MG63 (cell line): ENCODE results near the gene SHE. TPM values are rescaled to one million over a fixed set of nuclear protein-coding genes. Genes with fewer than 3 reads are reported as not detected.

Source experiments
- DNase-seq: peaks from one replicate; pipeline ENCODE4 v3.0.0-alpha.2; 2020
- H3K27me3 ChIP-seq: fragments of 250-450 bp; sonication (Bioruptor Pico); 2 replicates; pipeline ENCODE4 v1.5.1; 2020; ENCODE audit warnings: mild to moderate bottlenecking, moderate library complexity
- H3K36me3 ChIP-seq: fragments of 250-450 bp; sonication (Bioruptor Pico); 2 replicates; pipeline ENCODE4 v1.5.1; 2020; ENCODE audit warnings: mild to moderate bottlenecking, moderate library complexity
- H3K4me3 ChIP-seq: fragments of 250-450 bp; sonication (Bioruptor Pico); 2 replicates; pipeline ENCODE4 v1.5.1; 2020; ENCODE audit warnings: mild to moderate bottlenecking, moderate library complexity
- H3K9me3 ChIP-seq: fragments of 250-450 bp; sonication (Bioruptor Pico); 2 replicates; pipeline ENCODE4 v1.5.1; 2020; ENCODE audit warnings: mild to moderate bottlenecking, moderate library complexity
- total RNA-seq: library from RNA; depleted of rRNA; stranded (reverse); fragments of >200 nt; shearing (Covaris generic); gene quantifications from 2 replicates; pipeline ENCODE4 v1.2.3, GENCODE V29; 2014; ENCODE audit warnings: low replicate concordance

SHE gene
- total RNA-seq, 1 experiment from 2014 or later = not detected

DNA sequence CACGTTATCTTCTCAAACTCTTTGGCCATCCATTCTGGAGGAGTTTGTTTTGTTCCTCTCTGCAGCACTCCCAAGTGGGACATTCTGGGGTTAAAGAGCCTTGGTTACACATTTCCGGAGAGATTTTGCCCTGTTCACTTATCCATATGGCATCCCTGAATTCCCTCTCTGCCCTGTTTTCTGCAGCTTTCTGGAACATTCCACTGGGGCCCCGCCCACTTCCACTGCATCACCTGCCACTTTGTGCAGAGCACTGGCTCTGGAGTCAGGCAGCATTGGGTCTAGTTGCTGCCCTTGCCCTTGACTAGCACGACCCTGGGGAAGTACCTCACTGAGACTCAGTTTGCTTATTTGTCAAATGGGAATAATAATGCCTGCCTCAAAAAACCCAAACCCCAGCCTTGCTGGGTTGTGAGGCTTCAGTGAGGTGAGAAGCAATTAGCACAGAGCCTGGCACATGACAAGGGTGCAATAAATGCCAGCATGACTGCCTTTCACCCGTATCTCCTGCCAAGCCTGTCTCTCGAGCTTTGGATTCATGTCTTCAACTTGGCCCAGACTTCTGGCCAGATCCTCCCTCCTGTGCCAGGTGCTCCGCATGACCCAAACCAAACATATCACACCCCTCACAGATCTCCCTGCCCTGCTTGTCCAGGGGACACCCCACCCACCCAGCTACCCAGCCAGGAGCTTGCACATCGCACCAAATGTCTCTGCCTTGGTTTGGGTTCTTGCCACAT is 58.8 kb downstream of the SHE start:
- DNase-seq = no peak
- no peaks in the 10 kb centered on the region for H3K9me3 ChIP-seq

DNA sequence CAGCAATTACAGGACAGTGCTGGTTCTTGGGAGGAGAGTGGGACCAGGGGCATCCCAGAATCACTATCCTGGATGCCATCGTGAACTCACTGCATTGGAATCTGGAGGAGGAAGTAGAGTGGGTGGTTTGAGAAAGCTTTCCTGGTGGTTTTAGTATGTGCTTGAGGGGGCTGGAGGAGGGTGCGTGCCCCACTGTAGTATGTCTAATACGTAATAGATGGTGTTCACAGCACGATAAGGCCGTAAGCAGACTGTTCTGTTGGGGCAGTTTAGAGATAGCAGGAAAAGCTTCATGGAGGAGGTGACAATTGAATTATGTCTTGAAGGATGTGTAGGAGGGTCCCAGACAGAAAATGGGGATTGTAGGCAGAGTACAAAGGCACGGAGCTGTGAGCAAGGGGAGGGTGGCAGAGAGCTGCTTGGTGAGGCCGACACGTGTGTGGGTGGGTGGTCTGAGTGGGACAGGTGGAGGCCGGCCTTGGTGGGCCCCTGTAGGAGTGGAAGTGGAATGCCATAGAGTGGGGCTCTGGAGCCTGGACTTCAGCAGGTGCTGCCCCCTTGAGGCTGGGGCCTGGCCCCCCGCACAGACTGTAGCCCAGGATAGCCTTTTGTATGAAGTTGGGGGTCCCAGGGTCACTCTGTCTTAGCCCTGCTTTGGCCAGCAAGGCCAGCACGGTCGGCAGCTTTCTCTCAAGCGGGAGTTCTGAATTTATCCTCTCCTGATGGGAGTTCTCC is 60.0 kb downstream of the SHE start:
- Histone ChIP-seq H3K9me3 (no peaks in the 10 kb centered on the region), H3K27me3 (no peaks in the 10 kb centered on the region), H3K4me3 (no peak overlapping the region), H3K36me3 (no peaks in the 10 kb centered on the region; the same call in 1 of the 2 replicates)
- no peak for DNase-seq

More for the DNA sequence above, 58.8 kb downstream of the SHE start:
- no peaks in the 10 kb centered on the region for H3K27me3 ChIP-seq
- H3K4me3 ChIP-seq = no peak overlapping the region
- H3K36me3 ChIP-seq = no peaks in the 10 kb centered on the region; the same call in 1 of the 2 replicates

DNA sequence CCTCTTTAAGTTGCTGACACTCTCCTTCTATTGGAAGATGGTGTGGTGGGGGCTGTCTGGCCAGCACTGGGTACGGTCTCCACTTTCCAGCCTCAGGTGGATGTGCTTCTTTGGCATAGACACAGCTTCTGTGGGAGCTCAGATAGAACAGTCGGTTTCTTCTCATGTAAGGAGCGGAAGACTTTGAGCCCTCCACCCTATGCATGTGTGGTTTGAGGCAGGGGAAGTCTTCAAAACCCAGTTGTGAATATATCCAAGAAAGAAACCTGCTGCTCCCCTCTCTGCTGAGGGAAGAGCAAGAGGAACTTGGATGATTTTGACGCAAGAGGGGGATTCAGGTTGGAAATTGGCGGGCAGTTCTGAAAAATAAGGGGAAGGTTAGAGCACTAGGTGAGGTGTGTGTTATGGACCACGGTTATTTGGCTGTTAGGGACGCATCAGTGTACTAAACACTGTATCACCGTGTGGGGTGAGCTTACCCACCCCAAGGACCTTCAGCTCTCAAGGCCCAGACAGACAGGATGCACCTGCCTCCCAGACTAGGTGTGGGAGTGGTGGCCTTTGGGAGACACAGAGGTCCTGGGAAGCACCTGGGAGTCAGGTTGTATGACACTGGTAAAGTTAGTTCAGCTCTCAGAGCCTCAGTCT is 60.8 kb downstream of the SHE start:
- no peak overlapping the region for H3K4me3 ChIP-seq
- no peaks in the 10 kb centered on the region for H3K9me3 ChIP-seq
- no peaks in the 10 kb centered on the region; the same call in 1 of the 2 replicates for H3K36me3 ChIP-seq

DNA sequence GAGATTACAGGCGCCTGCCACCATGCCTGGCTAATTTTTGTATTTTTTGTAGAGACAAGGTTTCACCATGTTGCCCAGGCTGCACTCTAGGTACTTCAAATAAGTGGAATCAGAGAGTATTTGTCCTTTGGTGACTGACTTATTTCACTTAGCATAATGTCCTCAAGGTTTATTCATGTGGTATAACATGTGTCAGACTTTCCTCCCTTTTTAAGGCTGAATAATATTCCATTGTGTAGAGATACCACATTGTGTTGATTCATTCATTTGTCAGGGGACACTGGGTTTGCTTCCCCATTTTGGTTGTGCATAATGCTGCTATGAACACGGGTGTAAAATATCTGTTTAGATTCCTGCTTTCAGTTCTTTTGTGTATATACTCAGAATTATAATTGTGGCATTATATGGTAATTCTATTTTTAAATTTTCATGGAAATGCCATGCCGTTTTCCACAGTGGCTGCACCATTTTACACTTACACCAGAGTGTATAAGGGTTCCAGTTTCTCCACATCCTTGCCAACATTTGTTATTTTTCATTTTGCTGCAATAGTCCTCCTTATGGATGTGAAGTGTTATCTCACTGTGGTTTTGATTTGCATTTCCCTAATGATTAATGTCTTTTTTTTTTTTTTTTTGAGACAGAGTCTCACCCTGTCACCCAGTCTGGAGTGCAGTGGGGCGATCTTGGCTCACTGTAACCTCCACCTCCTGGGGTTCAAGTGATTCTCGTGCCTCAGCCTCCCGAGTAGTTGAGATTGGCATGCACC is 62.0 kb downstream of the SHE start:
- no peak for DNase-seq

More for the DNA sequence above, 60.8 kb downstream of the SHE start:
- no peaks in the 10 kb centered on the region for H3K27me3 ChIP-seq
- DNase-seq = no peak

DNA sequence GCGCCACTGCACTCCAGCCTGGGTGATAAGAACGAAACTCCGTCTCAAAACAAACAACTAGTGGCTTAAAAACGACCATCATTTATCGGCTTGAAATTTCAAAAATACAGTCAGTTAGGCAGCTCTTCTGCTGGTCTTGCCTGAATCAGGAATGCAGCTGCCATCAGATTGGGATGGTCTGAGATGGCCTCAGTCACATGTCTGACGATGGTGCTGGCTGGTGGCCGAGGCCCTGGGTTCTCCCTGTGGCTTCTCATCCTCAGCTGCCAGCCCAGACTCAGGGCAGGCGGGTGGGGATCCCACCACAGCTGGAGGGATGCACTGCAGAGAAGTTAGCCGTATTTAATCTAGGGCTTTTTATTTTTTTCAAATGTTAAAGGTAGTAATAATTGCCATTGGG is 65.8 kb downstream of the SHE start:
- no peak overlapping the region for H3K4me3 ChIP-seq
- H3K9me3 ChIP-seq = no peaks in the 10 kb centered on the region
- no peaks in the 10 kb centered on the region for H3K27me3 ChIP-seq
- DNase-seq = no peak
- H3K36me3 ChIP-seq = peaks cover 6% of the 10 kb centered on the region

More for the DNA sequence above, 62.0 kb downstream of the SHE start:
- Histone ChIP-seq H3K4me3 (no peak overlapping the region), H3K9me3 (no peaks in the 10 kb centered on the region), H3K36me3 (peaks cover 2% of the 10 kb centered on the region), H3K27me3 (no peaks in the 10 kb centered on the region)

DNA sequence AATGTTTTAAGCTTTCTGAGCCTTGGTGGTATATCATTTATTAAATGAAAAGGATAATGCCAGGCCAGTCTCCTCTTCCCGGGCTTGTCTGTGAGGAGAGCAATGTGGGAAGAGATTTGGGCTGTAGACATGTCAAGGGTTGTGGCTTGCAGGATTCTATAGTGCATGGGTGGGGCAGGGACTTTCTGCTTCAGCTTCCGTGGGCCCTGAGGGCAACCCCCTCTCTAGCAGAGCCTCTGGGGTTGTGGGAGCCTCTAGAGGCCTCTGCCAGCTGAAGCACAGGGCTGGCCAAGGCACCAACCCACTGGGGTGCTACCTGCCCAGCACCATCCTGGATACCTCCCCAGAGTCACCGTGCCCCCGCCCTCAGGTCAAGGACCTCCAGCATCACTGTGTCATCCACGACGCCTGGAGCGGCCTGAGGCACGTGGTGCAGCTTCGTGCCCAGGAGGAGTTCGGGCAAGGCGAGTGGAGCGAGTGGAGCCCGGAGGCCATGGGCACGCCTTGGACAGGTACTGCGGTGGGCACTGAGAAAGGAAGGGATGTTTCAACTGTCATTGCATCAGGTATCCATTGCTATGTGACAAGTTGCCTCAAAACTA is 66.5 kb downstream of the SHE start:
- H3K4me3 ChIP-seq = no peak overlapping the region
- no peaks in the 10 kb centered on the region for H3K27me3 ChIP-seq
- H3K9me3 ChIP-seq = no peaks in the 10 kb centered on the region
- no peak for DNase-seq
- peaks cover 6% of the 10 kb centered on the region for H3K36me3 ChIP-seq

DNA sequence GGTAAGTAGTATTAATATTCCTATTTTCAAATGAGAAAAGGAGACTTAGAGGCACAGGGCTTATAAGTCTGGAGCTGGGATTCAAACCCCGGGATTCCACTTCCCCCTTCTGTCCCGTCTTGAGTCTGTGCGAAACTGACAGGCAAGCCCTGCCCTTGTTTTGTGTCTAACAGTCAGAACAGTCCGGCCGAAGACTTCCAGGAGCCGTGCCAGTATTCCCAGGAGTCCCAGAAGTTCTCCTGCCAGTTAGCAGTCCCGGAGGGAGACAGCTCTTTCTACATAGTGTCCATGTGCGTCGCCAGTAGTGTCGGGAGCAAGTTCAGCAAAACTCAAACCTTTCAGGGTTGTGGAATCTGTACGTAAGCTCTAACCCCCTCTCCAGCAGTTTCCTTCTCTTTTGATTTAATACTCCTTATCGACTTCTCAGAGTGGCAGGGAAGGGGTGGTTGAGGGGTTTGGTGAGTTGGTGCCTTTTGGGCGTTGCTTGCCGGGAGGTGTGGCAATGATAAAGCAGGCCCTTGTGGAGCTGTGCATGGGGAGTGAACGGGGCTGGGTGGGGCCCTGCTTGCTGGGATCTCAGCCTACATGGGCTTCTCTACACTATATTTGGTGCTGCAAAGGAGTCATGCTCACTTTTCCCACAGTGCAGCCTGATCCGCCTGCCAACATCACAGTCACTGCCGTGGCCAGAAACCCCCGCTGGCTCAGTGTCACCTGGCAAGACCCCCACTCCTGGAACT is 67.7 kb downstream of the SHE start:
- Histone ChIP-seq H3K36me3 (peaks cover 10% of the 10 kb centered on the region), H3K4me3 (no peak overlapping the region)
- peak; percentile 73 for DNase-seq

DNA sequence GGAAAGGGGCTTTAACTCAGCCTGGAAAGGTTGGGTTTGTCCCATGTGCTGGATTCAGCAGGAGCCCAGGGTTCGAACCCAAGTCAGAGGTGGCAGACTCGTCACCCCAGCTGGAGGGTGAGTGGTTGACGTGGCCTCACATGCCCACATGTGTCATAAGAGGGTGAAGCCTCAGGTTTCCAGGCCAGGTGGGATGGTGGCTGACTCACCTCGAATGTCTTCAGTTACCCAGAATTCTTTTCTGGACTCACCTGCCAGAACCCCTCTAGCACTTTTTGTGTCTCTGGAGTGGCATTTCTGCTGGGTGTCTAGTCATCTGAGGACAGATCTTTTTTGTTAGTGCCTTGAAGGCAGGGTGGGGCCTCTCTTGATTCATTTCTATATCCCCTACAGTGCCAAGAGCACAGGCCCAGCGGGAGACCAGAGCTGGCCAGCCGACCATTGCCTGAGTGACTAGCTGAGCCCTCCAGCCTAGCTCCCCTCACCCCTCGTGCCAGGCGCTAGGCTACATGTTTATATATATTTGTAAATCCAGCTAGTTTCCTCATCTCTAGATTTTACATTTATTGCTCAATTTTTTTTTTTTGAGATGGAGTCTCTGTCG is 68.9 kb downstream of the SHE start:
- H3K36me3 ChIP-seq = peaks cover 10% of the 10 kb centered on the region
- no peaks in the 10 kb centered on the region for H3K9me3 ChIP-seq
- peak; percentile 94 for DNase-seq
- no peak overlapping the region for H3K4me3 ChIP-seq
- H3K27me3 ChIP-seq = no peaks in the 10 kb centered on the region

More for the DNA sequence above, 67.7 kb downstream of the SHE start:
- H3K27me3 ChIP-seq = no peaks in the 10 kb centered on the region
- no peaks in the 10 kb centered on the region for H3K9me3 ChIP-seq

DNA sequence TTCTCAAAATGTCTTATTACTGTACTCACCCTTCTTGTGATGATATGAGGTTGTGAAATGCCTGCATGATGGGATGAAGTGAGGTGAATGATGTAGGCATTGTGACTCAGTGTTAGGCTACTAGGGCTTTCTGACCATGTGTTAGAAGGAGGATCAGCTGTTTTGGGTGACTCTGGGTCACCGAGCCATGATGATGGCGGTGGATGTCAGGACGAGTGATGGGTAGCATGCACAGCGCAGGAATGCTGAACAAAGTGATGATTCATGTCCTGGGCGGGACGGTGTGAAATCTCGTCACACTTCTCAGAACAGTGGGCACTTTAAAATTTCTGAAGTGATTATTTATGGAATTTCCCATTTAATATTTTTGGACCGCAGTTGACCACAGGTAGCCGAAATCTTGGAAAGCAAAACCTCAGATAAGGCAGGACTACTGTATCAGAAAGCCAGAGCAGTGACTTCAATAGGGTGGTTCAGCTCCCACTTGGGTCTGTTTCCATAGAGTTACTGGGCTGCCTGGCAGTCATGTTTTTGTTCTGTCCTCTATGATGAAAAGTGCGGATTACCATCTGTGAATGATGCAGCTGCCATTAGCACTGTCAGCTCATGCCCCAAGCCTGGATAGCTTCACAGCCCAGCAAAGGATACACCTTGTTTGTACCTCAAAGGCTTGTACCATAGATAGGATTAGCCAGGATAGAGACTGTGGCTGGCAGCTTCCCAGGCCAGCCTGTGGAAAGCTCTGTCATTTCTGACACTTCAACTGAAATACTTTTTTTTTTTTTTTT is 70.4 kb downstream of the SHE start:
- no peak for DNase-seq
- Histone ChIP-seq H3K36me3 (peaks cover 10% of the 10 kb centered on the region), H3K27me3 (no peaks in the 10 kb centered on the region), H3K4me3 (no peak overlapping the region), H3K9me3 (no peaks in the 10 kb centered on the region)

DNA sequence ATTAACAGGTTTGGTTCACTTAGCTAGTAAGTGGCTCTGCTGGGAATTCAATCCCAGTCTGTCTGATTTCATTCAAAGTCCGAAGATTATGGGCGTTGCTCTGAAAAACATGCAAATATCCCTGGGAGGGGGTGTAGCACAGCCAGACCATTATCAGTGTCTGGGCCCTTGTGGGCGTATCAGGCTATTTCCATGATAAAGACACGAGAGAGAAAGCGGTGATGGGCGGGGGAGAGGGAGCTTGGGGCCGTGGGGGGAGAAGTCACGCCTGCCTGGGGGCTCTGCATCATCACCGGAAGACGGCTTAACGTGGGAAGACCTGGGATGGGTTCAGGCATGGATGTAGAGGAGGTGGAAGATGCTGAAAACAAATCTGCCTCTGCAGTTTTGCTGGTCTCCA is 71.3 kb downstream of the SHE start:
- no peaks in the 10 kb centered on the region for H3K27me3 ChIP-seq
- no peaks in the 10 kb centered on the region for H3K9me3 ChIP-seq
- no peak overlapping the region for H3K4me3 ChIP-seq
- H3K36me3 ChIP-seq = peaks cover 10% of the 10 kb centered on the region
- DNase-seq = no peak

DNA sequence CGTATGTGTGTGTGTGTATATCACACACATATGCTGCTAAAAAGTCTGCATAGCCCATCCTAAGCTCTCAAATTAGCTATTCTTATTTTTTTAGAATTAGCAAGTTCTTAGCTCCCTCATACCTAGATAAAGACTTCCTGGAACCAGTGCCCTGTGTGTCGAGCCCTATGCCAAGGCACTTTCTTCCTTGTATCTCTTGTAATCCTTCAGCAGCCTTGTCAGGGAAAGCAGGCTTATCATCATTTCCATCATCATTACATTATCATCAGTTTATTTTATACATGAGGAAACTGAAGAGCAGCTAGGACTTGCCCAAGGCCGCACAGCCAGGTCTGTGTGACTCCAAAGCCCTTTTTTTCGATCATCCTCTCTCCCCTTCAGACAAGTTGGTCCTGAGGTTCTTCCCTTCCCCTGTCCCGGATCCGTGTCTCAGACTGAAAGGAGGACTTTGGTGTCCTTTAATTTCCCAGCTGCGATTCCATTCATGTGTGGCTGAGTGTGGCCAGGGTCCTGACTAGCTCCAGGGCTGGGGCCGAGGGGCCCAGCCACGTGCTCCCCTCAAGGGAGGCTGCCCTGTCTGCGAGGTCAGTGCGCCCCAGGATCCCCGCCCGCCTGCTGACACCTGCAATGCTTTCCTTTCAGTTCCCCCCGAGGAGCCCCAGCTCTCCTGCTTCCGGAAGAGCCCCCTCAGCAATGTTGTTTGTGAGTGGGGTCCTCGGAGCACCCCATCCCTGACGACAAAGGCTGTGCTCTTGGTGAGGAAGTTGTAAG is 72.2 kb downstream of the SHE start:
- Histone ChIP-seq H3K4me3 (no peak overlapping the region), H3K27me3 (no peaks in the 10 kb centered on the region), H3K9me3 (no peaks in the 10 kb centered on the region), H3K36me3 (peaks cover 6% of the 10 kb centered on the region)
- no peak for DNase-seq
